Caco-2 (cell line): ENCODE data around the gene NUP37. TPM values are rescaled to one million over a fixed set of nuclear protein-coding genes. Genes with fewer than 3 reads are reported as not detected.
"Not testable (repeated sequence)": the region's sequence is repeated elsewhere in the genome, so short reads cannot be mapped to it uniquely, and the experiment has no call there.

Source experiments
- BruUV-seq: library from RNA; stranded (reverse); fragments of 400-500 nt; replicated peaks from 2 replicates; lab custom pipeline; 2021; lab: Mats Ljungman, UMichigan
- CTCF ChIA-PET: fragments of 300-600 bp; sonication (Branson Sonifier 250); formaldehyde crosslinking; loops from one replicate; lab custom pipeline; 2022; ENCODE audit warnings: antibody characterized with exemption; lab: Charles Lee
- POLR2A ChIA-PET: fragments of 300-600 bp; sonication (Branson Sonifier 250); formaldehyde crosslinking; loops from one replicate; lab custom pipeline; 2022; ENCODE audit warnings: antibody characterized with exemption; lab: Charles Lee
- DNase-seq, 2 experiments: peaks; one replicate each; pipeline versions ENCODE4 v3.0.0 to v3.0.0-alpha.2; 2020 to 2022
- H3K27me3 ChIP-seq: replicated peaks from 2 replicates; pipeline ENCODE4 v1.6.0; 2011; ENCODE audit warnings: low read length; ENCODE audit not compliant: control insufficient read depth, insufficient read depth
- H3K36me3 ChIP-seq: 2 replicates; pipeline ENCODE4 v1.5.1; 2011; ENCODE audit warnings: low read length; ENCODE audit not compliant: control insufficient read depth, insufficient read depth
- H3K4me1 ChIP-seq: fragments of 250-450 bp; sonication (Bioruptor Pico); 2 replicates; pipeline ENCODE4 v1.5.1; 2020; ENCODE audit warnings: mild to moderate bottlenecking
- H3K4me3 ChIP-seq: 2 replicates; pipeline ENCODE4 v1.5.1; 2011; ENCODE audit warnings: low read depth, mild to moderate bottlenecking, control low read depth, low read length
- H3K9me3 ChIP-seq: fragments of 250-450 bp; sonication (Bioruptor Pico); 2 replicates; pipeline ENCODE4 v1.5.1; 2020; ENCODE audit warnings: mild to moderate bottlenecking, moderate library complexity
- H3K27ac Mint-ChIP-seq: one replicate; pipeline ENCODE4 v1.8.0; 2022; ENCODE audit warnings: mixed read lengths; ENCODE audit not compliant: unreplicated experiment
- H3K27me3 Mint-ChIP-seq: one replicate; pipeline ENCODE4 v1.8.0; 2022; ENCODE audit warnings: mixed read lengths; ENCODE audit not compliant: insufficient read depth, unreplicated experiment
- H3K36me3 Mint-ChIP-seq: one replicate; pipeline ENCODE4 v1.8.0; 2022; ENCODE audit warnings: mild to moderate bottlenecking, mixed read lengths; ENCODE audit not compliant: insufficient read depth, unreplicated experiment
- H3K4me1 Mint-ChIP-seq: one replicate; pipeline ENCODE4 v1.8.0; 2022; ENCODE audit warnings: low read depth, mixed read lengths; ENCODE audit not compliant: unreplicated experiment
- H3K4me3 Mint-ChIP-seq: one replicate; pipeline ENCODE4 v1.8.0; 2022; ENCODE audit warnings: mild to moderate bottlenecking, moderate library complexity, mixed read lengths; ENCODE audit not compliant: unreplicated experiment
- H3K9me3 Mint-ChIP-seq: one replicate; pipeline ENCODE4 v1.8.0; 2022; ENCODE audit warnings: mixed read lengths; ENCODE audit not compliant: unreplicated experiment
- intact Hi-C: fragments of 100-400 bp; cut with micrococcal nuclease; formaldehyde crosslinking; loops from one replicate; pipeline ENCODE4 v1.10.0; 2022; ENCODE audit not compliant: unreplicated experiment
- total RNA-seq: library from RNA; stranded (reverse); gene quantifications from 2 replicates; pipeline ENCODE4 v1.2.3, GENCODE V29; 2022
- TF ChIP-seq, protein P1 (sequence below), 2 experiments: fragments of 200-600 bp in 1 of 2; IDR thresholded peaks; 1 replicate in 1 of 2; 2 replicates in 1 of 2; pipeline versions ENCODE4 v1.5.1 to v1.8.0; 2011 to 2022; ENCODE audit warnings: antibody characterized with exemption in 1 of 2, control low read depth in 1 of 2, inconsistent platforms in 1 of 2, low read depth in 1 of 2, low read length in 1 of 2, mild to moderate bottlenecking in 1 of 2, moderate library complexity in 1 of 2; ENCODE audit not compliant: insufficient read depth in 1 of 2, severe bottlenecking in 1 of 2, unreplicated experiment in 1 of 2

The NUP37 gene
- total RNA-seq, 1 experiment from 2014 or later = 87.4 TPM

- no peaks in the 10 kb centered on the region for H3K36me3 ChIP-seq
- no peak overlapping the region for H3K4me3 ChIP-seq
- ChIA-PET POLR2A (no interaction called here), CTCF (no interaction called here)
- DNase-seq = no peak
- H3K4me1 ChIP-seq = no peaks in the 10 kb centered on the region
- Mint-ChIP-seq H3K27ac (no peak overlapping the region), H3K36me3 (peaks cover 18% of the 10 kb centered on the region), H3K4me1 (no peaks in the 10 kb centered on the region), H3K4me3 (no peak overlapping the region), H3K27me3 (no peaks in the 10 kb centered on the region), H3K9me3 (no peaks in the 10 kb centered on the region)
- no TSS peak for BruUV-seq
- no peaks in the 10 kb centered on the region for H3K9me3 ChIP-seq
- H3K27me3 ChIP-seq = no peaks in the 10 kb centered on the region
- intact Hi-C loops = no loop called here
- TF ChIP-seq, protein P1, sequence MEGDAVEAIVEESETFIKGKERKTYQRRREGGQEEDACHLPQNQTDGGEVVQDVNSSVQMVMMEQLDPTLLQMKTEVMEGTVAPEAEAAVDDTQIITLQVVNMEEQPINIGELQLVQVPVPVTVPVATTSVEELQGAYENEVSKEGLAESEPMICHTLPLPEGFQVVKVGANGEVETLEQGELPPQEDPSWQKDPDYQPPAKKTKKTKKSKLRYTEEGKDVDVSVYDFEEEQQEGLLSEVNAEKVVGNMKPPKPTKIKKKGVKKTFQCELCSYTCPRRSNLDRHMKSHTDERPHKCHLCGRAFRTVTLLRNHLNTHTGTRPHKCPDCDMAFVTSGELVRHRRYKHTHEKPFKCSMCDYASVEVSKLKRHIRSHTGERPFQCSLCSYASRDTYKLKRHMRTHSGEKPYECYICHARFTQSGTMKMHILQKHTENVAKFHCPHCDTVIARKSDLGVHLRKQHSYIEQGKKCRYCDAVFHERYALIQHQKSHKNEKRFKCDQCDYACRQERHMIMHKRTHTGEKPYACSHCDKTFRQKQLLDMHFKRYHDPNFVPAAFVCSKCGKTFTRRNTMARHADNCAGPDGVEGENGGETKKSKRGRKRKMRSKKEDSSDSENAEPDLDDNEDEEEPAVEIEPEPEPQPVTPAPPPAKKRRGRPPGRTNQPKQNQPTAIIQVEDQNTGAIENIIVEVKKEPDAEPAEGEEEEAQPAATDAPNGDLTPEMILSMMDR (IDR thresholded peaks at IDR 0.05; ENCODE audit: insufficient read depth in 1 of 2, low read depth in 1 of 2, low read length in 1 of 2, severe bottlenecking in 1 of 2, unreplicated experiment in 1 of 2) = no peak
Observed at GRCh38 chr12:102093319-102093718, 26.6 kb downstream of the NUP37 start.

GRCh38 chr12:102089228-102089835, 30.6 kb downstream of the NUP37 start:
- H3K27me3 ChIP-seq, H3K4me3 ChIP-seq, CTCF ChIA-PET, H3K9me3 ChIP-seq, H3K9me3 Mint-ChIP-seq, BruUV-seq, H3K4me1 ChIP-seq, H3K27ac Mint-ChIP-seq, H3K4me1 Mint-ChIP-seq, POLR2A ChIA-PET, intact Hi-C loops, H3K4me3 Mint-ChIP-seq, H3K27me3 Mint-ChIP-seq, H3K36me3 ChIP-seq, DNase-seq: not testable (repeated sequence)
- peaks cover 29% of the 10 kb centered on the region for H3K36me3 Mint-ChIP-seq

DNA sequence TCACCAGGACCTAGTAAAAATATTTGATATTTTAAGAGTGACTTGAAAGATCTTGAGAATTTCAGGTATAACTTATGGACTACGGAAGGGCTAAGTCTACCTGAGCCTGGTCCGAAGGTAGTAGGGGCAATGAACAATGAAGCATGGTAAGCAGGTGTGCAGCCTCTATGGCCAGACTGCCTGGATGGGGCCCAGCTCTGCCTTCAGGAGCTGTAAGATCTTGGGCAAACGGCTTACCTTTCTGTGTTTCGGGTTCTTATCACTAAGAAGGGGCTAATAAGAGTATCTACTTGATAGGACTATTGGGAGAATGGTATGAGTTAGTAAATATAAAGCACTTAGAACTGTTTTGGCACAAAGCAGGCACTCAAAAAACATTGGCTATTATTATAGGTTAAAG, 39.1 kb downstream of the NUP37 start:
- no peaks in the 10 kb centered on the region for H3K27me3 ChIP-seq
- no peaks in the 10 kb centered on the region for H3K9me3 ChIP-seq
- ChIA-PET CTCF (no interaction called here), POLR2A (no interaction called here)
- BruUV-seq = no TSS peak
- DNase-seq = no peak
- H3K4me3 ChIP-seq = no peak overlapping the region
- Mint-ChIP-seq H3K27ac (no peak overlapping the region), H3K36me3 (peaks cover 25% of the 10 kb centered on the region), H3K4me1 (no peaks in the 10 kb centered on the region), H3K4me3 (no peak overlapping the region), H3K9me3 (no peaks in the 10 kb centered on the region), H3K27me3 (no peaks in the 10 kb centered on the region)
- no peaks in the 10 kb centered on the region for H3K4me1 ChIP-seq
- peaks cover 3% of the 10 kb centered on the region; the same call in 1 of the 2 replicates for H3K36me3 ChIP-seq
- intact Hi-C loops = no loop called here
- TF ChIP-seq, protein P1 (IDR thresholded peaks at IDR 0.05; ENCODE audit: insufficient read depth in 1 of 2, low read depth in 1 of 2, low read length in 1 of 2, severe bottlenecking in 1 of 2, unreplicated experiment in 1 of 2) = no peak

GRCh38 chr12:102072092-102072491, 47.8 kb downstream of the NUP37 start:
- H3K9me3 ChIP-seq, H3K4me3 Mint-ChIP-seq, CTCF ChIA-PET, H3K27me3 Mint-ChIP-seq, BruUV-seq, H3K9me3 Mint-ChIP-seq, POLR2A ChIA-PET, H3K4me1 ChIP-seq, DNase-seq, H3K27me3 ChIP-seq, H3K27ac Mint-ChIP-seq, H3K4me3 ChIP-seq, H3K4me1 Mint-ChIP-seq, H3K36me3 ChIP-seq, intact Hi-C loops: not testable (repeated sequence)
- peaks cover 12% of the 10 kb centered on the region for H3K36me3 Mint-ChIP-seq
